A673 (cell line): ENCODE measurements around the gene GSDME. TPM values are rescaled to one million over a fixed set of nuclear protein-coding genes. Genes with fewer than 3 reads are reported as not detected.

Source experiments
- BruUV-seq: library from RNA; stranded (reverse); fragments of 400-500 nt; replicated peaks from 2 replicates; lab custom pipeline; 2021; lab: Mats Ljungman, UMichigan
- CTCF ChIA-PET: fragments of 300-600 bp; sonication (Branson Sonifier 250); formaldehyde crosslinking; loops from one replicate; lab custom pipeline; 2022; ENCODE audit warnings: antibody characterized with exemption; lab: Charles Lee
- POLR2A ChIA-PET: fragments of 300-600 bp; sonication (Branson Sonifier 250); formaldehyde crosslinking; loops from one replicate; lab custom pipeline; 2022; ENCODE audit warnings: antibody characterized with exemption; ENCODE audit not compliant: low non-redundant PET; lab: Charles Lee
- DNase-seq: peaks from one replicate; pipeline ENCODE4 v3.0.0-alpha.2; 2015; ENCODE audit warnings: low spot score
- H3K27ac ChIP-seq: fragments of 200-600 bp; sonication (generic); 2 replicates; pipeline ENCODE4 v1.5.1; 2016; ENCODE audit warnings: mixed run types, low read depth, mild to moderate bottlenecking, mixed read lengths, antibody characterized with exemption, low read length; ENCODE audit not compliant: poor library complexity, severe bottlenecking
- H3K27me3 ChIP-seq: fragments of 200-600 bp; sonication (generic); replicated peaks from 2 replicates; pipeline ENCODE4 v1.6.1; 2017; ENCODE audit warnings: mixed run types, low read depth, mild to moderate bottlenecking, mixed read lengths, antibody characterized with exemption, low read length; ENCODE audit not compliant: insufficient read depth, poor library complexity
- H3K36me3 ChIP-seq: fragments of 200-600 bp; sonication (generic); 2 replicates; pipeline ENCODE4 v1.6.1; 2016; ENCODE audit warnings: mixed run types, mild to moderate bottlenecking, mixed read lengths, antibody characterized with exemption, low read length; ENCODE audit not compliant: insufficient read depth, poor library complexity, severe bottlenecking
- H3K4me1 ChIP-seq: fragments of 200-600 bp; sonication (generic); 2 replicates; pipeline ENCODE4 v1.6.1; 2017; ENCODE audit warnings: mixed run types, mild to moderate bottlenecking, mixed read lengths, antibody characterized with exemption, low read length; ENCODE audit not compliant: insufficient read depth, poor library complexity, severe bottlenecking
- H3K4me3 ChIP-seq: fragments of 200-600 bp; sonication (generic); 2 replicates; pipeline ENCODE4 v1.5.1; 2016; ENCODE audit warnings: low read depth, mixed run types, mild to moderate bottlenecking, mixed read lengths, low read length; ENCODE audit not compliant: poor library complexity, severe bottlenecking
- H3K9me3 ChIP-seq: fragments of 200-600 bp; sonication (generic); 2 replicates; pipeline ENCODE4 v1.6.1; 2016; ENCODE audit warnings: mixed run types, low read depth, mild to moderate bottlenecking, mixed read lengths, antibody characterized with exemption, low read length; ENCODE audit not compliant: poor library complexity, severe bottlenecking
- EZH2 ChIP-seq: fragments of 200-600 bp; sonication (generic); IDR thresholded peaks from 2 replicates; pipeline ENCODE4 v1.6.1; 2017; ENCODE audit warnings: borderline replicate concordance, low read depth, mild to moderate bottlenecking, mixed read lengths, antibody characterized with exemption, low read length; ENCODE audit not compliant: poor library complexity, severe bottlenecking
- intact Hi-C: fragments of 100-400 bp; cut with micrococcal nuclease; formaldehyde crosslinking; loops from one replicate; pipeline ENCODE4 v1.10.0; 2022; ENCODE audit not compliant: unreplicated experiment
- total RNA-seq: library from RNA; stranded (reverse); gene quantifications from 2 replicates; pipeline ENCODE4 v1.2.3, GENCODE V29; 2021
- TF ChIP-seq, protein P1 (sequence below): fragments of 300-800, 200-600 bp; sonication (generic); conservative IDR thresholded peaks from 2 replicates; pipeline ENCODE4 v1.5.1; 2017; ENCODE audit warnings: low read depth, mild to moderate bottlenecking, antibody characterized with exemption, low read length, moderate library complexity, mixed read lengths

GSDME gene
- total RNA-seq, 1 experiment from 2014 or later = 0.77 TPM

DNA sequence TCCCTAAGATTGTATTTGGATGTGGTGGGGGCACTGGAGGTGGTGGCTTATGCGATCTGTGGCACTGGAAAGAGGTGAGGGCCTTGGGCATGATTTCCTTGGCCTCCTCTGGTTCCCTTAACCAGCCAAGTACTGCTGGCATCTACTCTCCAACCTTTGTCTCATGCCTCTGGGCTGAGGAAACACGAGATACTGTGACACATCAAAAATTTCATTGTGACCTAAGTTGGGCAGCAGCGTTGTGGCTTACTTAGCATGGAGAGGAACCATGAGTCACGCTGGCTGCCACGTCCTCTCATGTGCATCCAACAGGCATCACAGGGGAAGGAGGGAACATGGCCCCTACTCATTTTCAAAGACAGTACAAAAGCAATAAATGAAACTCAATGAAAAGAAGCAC is 29.7 kb upstream of the GSDME start:
- H3K4me3 ChIP-seq = no peak overlapping the region
- no peaks in the 10 kb centered on the region for H3K9me3 ChIP-seq
- H3K27me3 ChIP-seq = no peaks in the 10 kb centered on the region
- intact Hi-C loops = no loop called here
- H3K36me3 ChIP-seq = no peaks in the 10 kb centered on the region
- peak; percentile 16 for DNase-seq
- H3K27ac ChIP-seq = no peak overlapping the region
- TF ChIP-seq, protein P1, sequence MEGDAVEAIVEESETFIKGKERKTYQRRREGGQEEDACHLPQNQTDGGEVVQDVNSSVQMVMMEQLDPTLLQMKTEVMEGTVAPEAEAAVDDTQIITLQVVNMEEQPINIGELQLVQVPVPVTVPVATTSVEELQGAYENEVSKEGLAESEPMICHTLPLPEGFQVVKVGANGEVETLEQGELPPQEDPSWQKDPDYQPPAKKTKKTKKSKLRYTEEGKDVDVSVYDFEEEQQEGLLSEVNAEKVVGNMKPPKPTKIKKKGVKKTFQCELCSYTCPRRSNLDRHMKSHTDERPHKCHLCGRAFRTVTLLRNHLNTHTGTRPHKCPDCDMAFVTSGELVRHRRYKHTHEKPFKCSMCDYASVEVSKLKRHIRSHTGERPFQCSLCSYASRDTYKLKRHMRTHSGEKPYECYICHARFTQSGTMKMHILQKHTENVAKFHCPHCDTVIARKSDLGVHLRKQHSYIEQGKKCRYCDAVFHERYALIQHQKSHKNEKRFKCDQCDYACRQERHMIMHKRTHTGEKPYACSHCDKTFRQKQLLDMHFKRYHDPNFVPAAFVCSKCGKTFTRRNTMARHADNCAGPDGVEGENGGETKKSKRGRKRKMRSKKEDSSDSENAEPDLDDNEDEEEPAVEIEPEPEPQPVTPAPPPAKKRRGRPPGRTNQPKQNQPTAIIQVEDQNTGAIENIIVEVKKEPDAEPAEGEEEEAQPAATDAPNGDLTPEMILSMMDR = no peak
- TF ChIP-seq EZH2 = no peak
- no TSS peak for BruUV-seq
- H3K4me1 ChIP-seq = no peaks in the 10 kb centered on the region
- ChIA-PET POLR2A (no interaction called here), CTCF (no interaction called here)

DNA sequence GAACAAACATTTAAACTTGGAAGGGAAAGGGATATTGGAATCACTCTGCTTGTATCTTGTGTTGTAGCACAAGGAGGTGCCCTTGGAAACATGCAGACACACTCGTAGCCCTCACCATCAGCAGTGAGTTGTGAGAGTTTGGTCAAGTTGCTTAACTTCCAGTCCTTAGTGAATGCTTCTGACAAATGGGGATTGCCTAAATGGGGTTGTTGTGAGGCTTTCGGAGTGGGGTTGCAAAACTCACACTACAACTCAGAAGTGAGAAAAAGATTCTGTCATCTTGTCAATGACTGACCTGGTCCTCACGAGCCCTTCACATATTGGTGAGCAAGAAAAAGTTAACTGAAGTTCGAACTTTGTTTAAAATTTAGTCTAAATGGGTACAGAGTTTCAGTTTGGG is 29.0 kb upstream of the GSDME start:
- H3K27ac ChIP-seq = no peak overlapping the region
- intact Hi-C loops = no loop called here
- BruUV-seq = no TSS peak

DNA sequence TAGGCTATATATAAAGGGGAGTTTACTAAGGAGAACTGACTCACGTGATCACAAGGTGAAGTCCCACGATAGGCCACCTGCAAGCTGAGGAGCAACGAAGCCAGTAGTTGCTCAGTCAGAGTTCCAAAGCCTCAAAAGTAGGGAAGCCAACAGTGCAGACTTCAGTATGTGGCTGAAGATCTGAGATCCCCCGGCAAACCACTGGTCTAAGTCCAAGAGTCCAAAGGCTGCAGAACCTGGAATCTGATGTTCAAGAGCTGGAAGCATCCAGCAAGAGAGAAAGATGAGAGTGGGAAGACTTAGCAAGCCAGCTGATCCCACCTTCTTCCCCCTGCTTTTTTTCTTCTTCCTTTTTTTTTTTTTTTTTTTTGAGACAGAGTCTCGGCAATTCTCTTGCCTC is 27.0 kb upstream of the GSDME start:
- no peak overlapping the region for H3K4me3 ChIP-seq
- H3K27ac ChIP-seq = no peak overlapping the region
- TF ChIP-seq, protein P1 = no peak
- no peak for TF ChIP-seq EZH2
- ChIA-PET POLR2A (no interaction called here), CTCF (no interaction called here)
- intact Hi-C loops = no loop called here
- H3K4me1 ChIP-seq = peaks cover 1% of the 10 kb centered on the region
- H3K9me3 ChIP-seq = no peaks in the 10 kb centered on the region
- no peak for DNase-seq
- BruUV-seq = no TSS peak
- no peaks in the 10 kb centered on the region for H3K27me3 ChIP-seq
- no peaks in the 10 kb centered on the region for H3K36me3 ChIP-seq

More for the DNA sequence above, 29.0 kb upstream of the GSDME start:
- no peaks in the 10 kb centered on the region for H3K9me3 ChIP-seq
- DNase-seq = no peak
- H3K4me1 ChIP-seq = no peaks in the 10 kb centered on the region
- POLR2A ChIA-PET = no interaction called here
- CTCF ChIA-PET = no interaction called here
- H3K36me3 ChIP-seq = no peaks in the 10 kb centered on the region
- TF ChIP-seq, protein P1 = no peak
- TF ChIP-seq EZH2 = no peak
- H3K27me3 ChIP-seq = no peaks in the 10 kb centered on the region
- H3K4me3 ChIP-seq = no peak overlapping the region
